Activated naive CD4-positive, alpha-beta T cell treated with Interleukin-2 at 50 U/mL for 16 hours (primary cell): ENCODE measurements around the gene CORO7.
"Not testable (repeated sequence)": the region's sequence is repeated elsewhere in the genome, so short reads cannot be mapped to it uniquely, and the experiment has no call there.

Source experiments
- DNase-seq: peaks from one replicate; pipeline ENCODE4 v3.0.0-alpha.2; 2020

Gene CORO7

GRCh38 chr16:4399001-4399730 is 17.2 kb downstream of the CORO7 start:
- DNase-seq = no peak

GRCh38 chr16:4395055-4395726 is 21.2 kb downstream of the CORO7 start:
- no peak for DNase-seq

GRCh38 chr16:4393850-4394249 is 22.5 kb downstream of the CORO7 start:
- DNase-seq = not testable (repeated sequence)

- DNase-seq = no peak
Observed at GRCh38 chr16:4393240-4393600, 23.2 kb downstream of the CORO7 start.

- DNase-seq = no peak
Observed at GRCh38 chr16:4392382-4393239, 23.8 kb downstream of the CORO7 start.

- no peak for DNase-seq
Observed at GRCh38 chr16:4391631-4392381, 24.6 kb downstream of the CORO7 start.

- no peak for DNase-seq
Observed at GRCh38 chr16:4390266-4391260, 25.8 kb downstream of the CORO7 start.

- no peak for DNase-seq
Observed at GRCh38 chr16:4389051-4389955, 27.1 kb downstream of the CORO7 start.

GRCh38 chr16:4388271-4389021 is 27.9 kb downstream of the CORO7 start:
- no peak for DNase-seq

GRCh38 chr16:4387781-4388180 is 28.6 kb downstream of the CORO7 start:
- no peak for DNase-seq

GRCh38 chr16:4386951-4387565 is 29.3 kb downstream of the CORO7 start:
- no peak for DNase-seq

GRCh38 chr16:4386451-4386805 is 30.0 kb downstream of the CORO7 start:
- DNase-seq = no peak

- DNase-seq = no peak
Observed at GRCh38 chr16:4385789-4386450, 30.5 kb downstream of the CORO7 start.

GRCh38 chr16:4385066-4385788 is 31.2 kb downstream of the CORO7 start:
- no peak for DNase-seq

- no peak for DNase-seq
Observed at GRCh38 chr16:4384509-4384942, 31.9 kb downstream of the CORO7 start.

GRCh38 chr16:4383591-4384444 is 32.6 kb downstream of the CORO7 start:
- no peak for DNase-seq

GRCh38 chr16:4382795-4383357 is 33.5 kb downstream of the CORO7 start:
- DNase-seq = no peak
